Measurements from ENCODE around the gene GPR137B.

GPR137B gene

DNA sequence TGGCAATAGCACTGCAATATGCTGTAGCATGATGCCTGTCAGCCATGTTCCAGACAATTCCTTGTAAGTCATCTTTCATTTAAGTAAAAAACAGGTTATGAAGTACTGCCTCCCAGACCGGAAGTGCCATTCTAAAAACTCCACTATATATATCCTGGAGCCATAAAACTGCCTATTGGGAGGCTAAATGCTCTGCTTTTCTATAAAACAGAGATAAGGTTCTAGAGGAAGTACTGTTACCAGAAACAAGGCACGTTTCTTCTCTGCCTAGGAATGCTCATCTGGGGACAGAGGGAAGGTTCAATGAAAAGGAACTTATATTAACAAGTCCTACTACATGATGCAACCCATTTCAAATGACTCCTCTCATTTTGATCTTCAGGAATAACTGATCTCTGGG lies 66.8 kb downstream of the GPR137B start:
- Histone ChIP-seq H3K27ac (no peak overlapping the region), H3K4me2 (no peak overlapping the region), H3K36me3 (peaks cover 67% of the 10 kb centered on the region), H3K4me1 (no peaks in the 10 kb centered on the region), H3K4me3 (no peak overlapping the region), H3K27me3 (no peaks in the 10 kb centered on the region), H4K20me1 (no peaks in the 10 kb centered on the region), H3K9ac (no peak overlapping the region), H3K9me3 (no peaks in the 10 kb centered on the region)
- no peak for TF ChIP-seq Cebpa-rat (IDR thresholded peaks at IDR 0.05)

- Histone ChIP-seq H3K9me3 (no peaks in the 10 kb centered on the region), H3K9ac (no peak overlapping the region), H3K27ac (no peak overlapping the region), H3K4me3 (no peak overlapping the region), H3K36me3 (peaks cover 65% of the 10 kb centered on the region), H3K27me3 (no peaks in the 10 kb centered on the region), H3K4me2 (no peak overlapping the region), H4K20me1 (no peaks in the 10 kb centered on the region), H3K4me1 (no peaks in the 10 kb centered on the region)
- no peak for TF ChIP-seq Cebpa-rat (IDR thresholded peaks at IDR 0.05)
These were observed 67.4 kb downstream of the GPR137B start for GRCh38 chr1:236209713-236210112.

GRCh38 chr1:236211815-236212214 lies 69.5 kb downstream of the GPR137B start:
- Histone ChIP-seq H3K9me3 (no peaks in the 10 kb centered on the region), H3K9ac (no peak overlapping the region), H4K20me1 (no peaks in the 10 kb centered on the region), H3K4me1 (no peaks in the 10 kb centered on the region), H3K36me3 (peaks cover 59% of the 10 kb centered on the region), H3K27ac (no peak overlapping the region), H3K4me3 (no peak overlapping the region), H3K27me3 (no peaks in the 10 kb centered on the region), H3K4me2 (no peak overlapping the region)
- TF ChIP-seq Cebpa-rat (IDR thresholded peaks at IDR 0.05), result no peak

DNA sequence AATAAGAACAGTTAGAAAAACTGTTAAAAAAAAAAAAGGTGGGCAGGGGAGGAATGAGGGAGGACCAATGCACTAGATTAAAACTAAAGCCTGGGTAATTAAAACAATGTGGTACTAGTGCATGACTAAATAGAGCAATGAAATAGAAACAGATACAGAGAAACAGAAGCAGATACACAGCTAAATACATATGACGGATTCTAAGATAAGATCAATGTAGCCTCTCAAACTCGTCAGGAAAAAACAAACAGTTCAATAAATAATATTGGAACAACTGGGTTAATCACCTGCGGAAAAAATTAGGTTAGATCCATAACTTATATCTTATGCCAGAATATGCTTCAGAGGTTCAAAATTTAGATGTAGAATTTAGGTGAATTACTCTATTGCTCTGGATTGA lies 71.2 kb downstream of the GPR137B start:
- Histone ChIP-seq H3K27me3 (no peaks in the 10 kb centered on the region), H3K4me1 (no peaks in the 10 kb centered on the region), H3K4me2 (no peak overlapping the region), H3K9me3 (no peaks in the 10 kb centered on the region), H4K20me1 (no peaks in the 10 kb centered on the region), H3K36me3 (peaks cover 61% of the 10 kb centered on the region), H3K27ac (no peak overlapping the region), H3K4me3 (no peak overlapping the region), H3K9ac (no peak overlapping the region)
- no peak for TF ChIP-seq Cebpa-rat (IDR thresholded peaks at IDR 0.05)

- no peak for TF ChIP-seq Cebpa-rat (IDR thresholded peaks at IDR 0.05)
- no peaks in the 10 kb centered on the region for H3K4me1 ChIP-seq
- H3K9me3 ChIP-seq, result no peaks in the 10 kb centered on the region
- H3K36me3 ChIP-seq, result peaks cover 62% of the 10 kb centered on the region
- no peak overlapping the region for H3K9ac ChIP-seq
- H3K4me3 ChIP-seq, result no peak overlapping the region
- H4K20me1 ChIP-seq, result no peaks in the 10 kb centered on the region
- no peaks in the 10 kb centered on the region for H3K27me3 ChIP-seq
- no peak overlapping the region for H3K27ac ChIP-seq
- H3K4me2 ChIP-seq, result no peak overlapping the region
These were observed 72.4 kb downstream of the GPR137B start for GRCh38 chr1:236214761-236215160.

- H3K4me1 ChIP-seq, result no peaks in the 10 kb centered on the region
- no peaks in the 10 kb centered on the region for H3K27me3 ChIP-seq
- peaks cover 53% of the 10 kb centered on the region for H3K36me3 ChIP-seq
- no peak for TF ChIP-seq Cebpa-rat (IDR thresholded peaks at IDR 0.05)
- H3K4me2 ChIP-seq, result no peak overlapping the region
- H3K9ac ChIP-seq, result no peak overlapping the region
- no peaks in the 10 kb centered on the region for H4K20me1 ChIP-seq
- H3K27ac ChIP-seq, result no peak overlapping the region
- H3K9me3 ChIP-seq, result no peaks in the 10 kb centered on the region
- no peak overlapping the region for H3K4me3 ChIP-seq
These were observed 78.1 kb downstream of the GPR137B start for GRCh38 chr1:236220473-236220872.

DNA sequence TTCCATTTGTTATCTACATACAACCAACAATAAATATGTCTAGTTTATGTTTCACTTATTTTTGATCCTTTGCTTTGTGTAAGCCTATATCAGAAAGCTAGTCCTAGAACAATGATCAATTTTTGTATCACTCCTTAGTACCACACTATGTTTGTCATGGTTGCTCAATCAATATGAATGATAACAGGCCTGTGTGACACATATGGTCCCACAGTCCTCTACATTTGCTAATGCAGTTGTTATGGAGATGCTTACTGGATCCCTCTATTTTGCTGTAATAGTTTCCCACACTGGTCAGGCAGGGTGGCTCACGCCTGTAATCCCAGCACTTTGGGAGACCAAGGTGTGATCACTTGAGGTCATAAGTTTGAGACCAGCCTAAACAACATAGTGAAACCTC lies 80.3 kb downstream of the GPR137B start:
- Histone ChIP-seq H3K27me3 (no peaks in the 10 kb centered on the region), H3K36me3 (peaks cover 58% of the 10 kb centered on the region), H3K4me2 (no peak overlapping the region), H3K9ac (no peak overlapping the region), H3K4me1 (no peaks in the 10 kb centered on the region), H3K9me3 (no peaks in the 10 kb centered on the region), H4K20me1 (no peaks in the 10 kb centered on the region), H3K4me3 (no peak overlapping the region), H3K27ac (no peak overlapping the region)
- TF ChIP-seq Cebpa-rat (IDR thresholded peaks at IDR 0.05), result no peak

GRCh38 chr1:236228411-236228810 lies 86.1 kb downstream of the GPR137B start:
- Histone ChIP-seq H3K9me3 (no peaks in the 10 kb centered on the region), H3K4me1 (no peaks in the 10 kb centered on the region), H3K36me3 (peaks cover 59% of the 10 kb centered on the region), H3K27me3 (no peaks in the 10 kb centered on the region), H3K9ac (no peak overlapping the region), H3K4me2 (no peak overlapping the region), H3K4me3 (no peak overlapping the region), H4K20me1 (no peaks in the 10 kb centered on the region), H3K27ac (no peak overlapping the region)
- no peak for TF ChIP-seq Cebpa-rat (IDR thresholded peaks at IDR 0.05)

DNA sequence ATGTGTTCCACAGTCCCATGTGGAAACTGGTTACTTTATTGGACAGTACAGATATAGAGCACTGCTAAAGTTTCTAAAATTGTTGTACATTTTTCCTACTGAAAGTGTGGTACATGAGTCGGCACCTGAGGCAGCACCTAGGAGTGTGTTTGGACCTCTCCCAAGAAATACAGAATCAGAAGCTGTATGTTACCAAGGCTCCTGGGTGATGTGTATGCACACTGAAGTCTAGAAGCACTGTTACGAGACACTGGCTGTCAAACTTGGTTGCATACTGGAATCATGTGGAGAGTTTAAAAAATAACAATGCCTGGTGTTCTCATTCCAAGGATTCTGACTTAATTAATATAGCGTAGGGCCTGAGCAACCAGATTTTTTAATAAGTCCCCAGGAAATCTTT lies 92.8 kb downstream of the GPR137B start:
- Histone ChIP-seq H3K4me3 (no peak overlapping the region), H3K9ac (no peak overlapping the region), H3K36me3 (peaks cover 62% of the 10 kb centered on the region), H3K9me3 (no peaks in the 10 kb centered on the region), H3K4me2 (no peak overlapping the region), H3K27me3 (no peaks in the 10 kb centered on the region), H3K4me1 (no peaks in the 10 kb centered on the region), H4K20me1 (no peaks in the 10 kb centered on the region), H3K27ac (no peak overlapping the region)
- no peak for TF ChIP-seq Cebpa-rat (IDR thresholded peaks at IDR 0.05)

DNA sequence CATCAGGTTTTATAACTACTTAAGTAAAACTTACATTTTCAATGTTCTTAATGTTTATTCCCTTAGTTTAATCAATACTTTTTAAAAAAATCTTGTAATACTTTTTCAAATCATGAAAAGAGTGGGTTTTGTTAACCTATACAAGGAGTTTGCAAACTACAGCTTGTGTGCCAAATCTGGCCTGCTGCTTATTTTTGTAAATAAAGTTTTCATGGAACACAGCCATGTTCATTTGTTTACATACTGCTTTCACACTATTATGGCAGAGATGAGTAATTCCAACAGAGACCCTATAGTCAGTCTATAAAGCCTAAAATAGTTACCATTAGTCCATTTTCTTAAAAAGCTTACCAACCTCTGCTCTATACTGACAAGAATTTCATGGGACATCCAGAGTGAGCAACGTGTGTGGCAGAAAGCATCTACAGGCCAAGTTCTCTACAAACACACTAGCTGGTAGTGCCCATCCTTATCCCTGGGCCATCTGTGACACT lies 96.8 kb downstream of the GPR137B start:
- no peaks in the 10 kb centered on the region for H3K27me3 ChIP-seq
- H3K36me3 ChIP-seq, result peaks cover 71% of the 10 kb centered on the region
- H3K4me3 ChIP-seq, result no peak overlapping the region
- H3K4me2 ChIP-seq, result no peak overlapping the region
- H4K20me1 ChIP-seq, result no peaks in the 10 kb centered on the region
- no peaks in the 10 kb centered on the region for H3K9me3 ChIP-seq
- no peak overlapping the region for H3K27ac ChIP-seq
- no peak for TF ChIP-seq Cebpa-rat (IDR thresholded peaks at IDR 0.05)
- H3K9ac ChIP-seq, result no peak overlapping the region
- H3K4me1 ChIP-seq, result no peaks in the 10 kb centered on the region

GRCh38 chr1:236240675-236241074 lies 98.3 kb downstream of the GPR137B start:
- H3K9me3 ChIP-seq, result no peaks in the 10 kb centered on the region
- H3K9ac ChIP-seq, result no peak overlapping the region
- peaks cover 63% of the 10 kb centered on the region for H3K36me3 ChIP-seq
- no peak overlapping the region for H3K27ac ChIP-seq
- no peak for TF ChIP-seq Cebpa-rat (IDR thresholded peaks at IDR 0.05)
- H4K20me1 ChIP-seq, result no peaks in the 10 kb centered on the region
- H3K4me3 ChIP-seq, result no peak overlapping the region
- no peaks in the 10 kb centered on the region for H3K27me3 ChIP-seq
- H3K4me1 ChIP-seq, result no peaks in the 10 kb centered on the region
- H3K4me2 ChIP-seq, result no peak overlapping the region

Measured in BLaER1 (cell line).